OCI-LY3 (cell line): Measurements from ENCODE around the gene KLC3.
A peak's percentile ranks its signal among the peaks of the same experiment; 100 is the strongest.

Source experiments
- H2AFZ ChIP-seq: fragments of 200-600, 300-600 bp; shearing (Covaris generic); 2 replicates; pipeline ENCODE4 v1.6.0; 2014; ENCODE audit warnings: antibody characterized with exemption, low read depth, low read length
- H3K27ac ChIP-seq: fragments of 200-600, 300-600 bp; sonication (generic); 2 replicates; pipeline ENCODE4 v1.5.1; 2014; ENCODE audit warnings: mild to moderate bottlenecking, low read length, moderate library complexity, mixed read lengths
- H3K27me3 ChIP-seq: fragments of 200-600, 300-600 bp; sonication (generic); 2 replicates; pipeline ENCODE4 v1.6.1; 2014; ENCODE audit warnings: low read depth, low read length, mixed read lengths
- H3K36me3 ChIP-seq: fragments of 200-600, 300-600 bp; sonication (generic); replicated peaks from 2 replicates; pipeline ENCODE3; 2014; ENCODE audit warnings: low read depth, low read length, mixed read lengths
- H3K4me1 ChIP-seq: fragments of 300-600, 200-600 bp; sonication (generic); 2 replicates; pipeline ENCODE4 v1.6.1; 2014; ENCODE audit warnings: low read length, mixed read lengths
- H3K4me2 ChIP-seq: fragments of 200-600, 300-600 bp; sonication (generic); 2 replicates; pipeline ENCODE4 v1.6.1; 2014; ENCODE audit warnings: low read length, mixed read lengths
- H3K4me3 ChIP-seq: fragments of 300-600, 200-600 bp; sonication (generic); 2 replicates; pipeline ENCODE4 v1.5.1; 2014; ENCODE audit warnings: antibody characterized with exemption, mild to moderate bottlenecking, low read length, moderate library complexity
- H3K79me2 ChIP-seq: fragments of 300-600, 200-600 bp; shearing (Covaris generic); 2 replicates; pipeline ENCODE4 v1.6.1; 2014; ENCODE audit warnings: mild to moderate bottlenecking, low read length, mixed read lengths
- H3K9ac ChIP-seq: fragments of 300-600, 200-600 bp; shearing (Covaris generic); 2 replicates; pipeline ENCODE4 v1.6.0; 2014; ENCODE audit warnings: mild to moderate bottlenecking, low read length, moderate library complexity
- H3K9me3 ChIP-seq: fragments of 200-600, 300-600 bp; shearing (Covaris generic); 2 replicates; pipeline ENCODE4 v1.6.1; 2014; ENCODE audit warnings: low read length, mixed read lengths; ENCODE audit not compliant: insufficient read depth
- H4K20me1 ChIP-seq: fragments of 200-600, 300-600 bp; sonication (generic); 2 replicates; pipeline ENCODE4 v1.6.1; 2016; ENCODE audit warnings: low read length, mixed read lengths; ENCODE audit not compliant: insufficient read depth
- CTCF ChIP-seq: fragments of 200-600, 300-600 bp; sonication (generic); IDR thresholded peaks from 2 replicates; pipeline ENCODE4 v1.5.1; 2014; ENCODE audit warnings: antibody characterized with exemption, low read length, low read depth
- EZH2phosphoT487 ChIP-seq: fragments of 200-600 bp; shearing (Covaris generic); IDR thresholded peaks from 2 replicates; pipeline ENCODE4 v1.6.1; 2018; ENCODE audit warnings: antibody characterized with exemption, mixed run types, low read depth

Gene KLC3

GRCh38 chr19:45322744-45323281 lies 17.7 kb upstream of the KLC3 start, which contains the start of gene CKM:
TSS of gene CKM (minus strand) at chr19:45322875. CDS start at chr19:45319713, 3,162 bp downstream.
- Histone ChIP-seq H3K27me3 (peaks cover 1% of the 10 kb centered on the region; the same call in 1 of the 2 replicates), H3K79me2 (no peaks in the 10 kb centered on the region), H3K27ac (no peak within 1 kb of the TSS), H2AFZ (no peak within 1 kb of the TSS), H3K9ac (no peak within 1 kb of the TSS), H4K20me1 (no peaks in the 10 kb centered on the region), H3K4me3 (peak within 1 kb of the TSS; percentile 10; the same call in 1 of the 2 replicates), H3K4me2 (peak within 1 kb of the TSS; percentile 28; the same call in 1 of the 2 replicates), H3K4me1 (peaks cover 4% of the 10 kb centered on the region; the same call in 1 of the 2 replicates), H3K36me3 (no peaks in the 10 kb centered on the region), H3K9me3 (no peaks in the 10 kb centered on the region)
- no peak for TF ChIP-seq CTCF
- TF ChIP-seq EZH2phosphoT487: no peak

- H3K27me3 ChIP-seq: no peaks in the 10 kb centered on the region
- H3K79me2 ChIP-seq: no peaks in the 10 kb centered on the region
- H3K27ac ChIP-seq: no peak overlapping the region
- no peaks in the 10 kb centered on the region for H4K20me1 ChIP-seq
- H3K9ac ChIP-seq: no peak overlapping the region
- H2AFZ ChIP-seq: peak overlapping the region; percentile 49; the same call in 1 of the 2 replicates
- peak overlapping the region; percentile 10; the same call in 1 of the 2 replicates for H3K4me3 ChIP-seq
- H3K9me3 ChIP-seq: no peaks in the 10 kb centered on the region
- H3K4me1 ChIP-seq: peaks cover 4% of the 10 kb centered on the region; the same call in 1 of the 2 replicates
- H3K36me3 ChIP-seq: no peaks in the 10 kb centered on the region
- H3K4me2 ChIP-seq: peak overlapping the region; percentile 28; the same call in 1 of the 2 replicates
- TF ChIP-seq CTCF (no peak), EZH2phosphoT487 (no peak)
Measured at GRCh38 chr19:45323671-45324081, 16.9 kb upstream of the KLC3 start.

GRCh38 chr19:45324349-45324907 lies 16.1 kb upstream of the KLC3 start:
- H3K27me3 ChIP-seq: no peaks in the 10 kb centered on the region
- H3K4me1 ChIP-seq: peaks cover 4% of the 10 kb centered on the region; the same call in 1 of the 2 replicates
- H3K36me3 ChIP-seq: no peaks in the 10 kb centered on the region
- TF ChIP-seq EZH2phosphoT487 (no peak), CTCF (no peak)
- H3K79me2 ChIP-seq: no peaks in the 10 kb centered on the region
- H3K27ac ChIP-seq: no peak overlapping the region
- H3K4me3 ChIP-seq: no peak overlapping the region
- H3K9ac ChIP-seq: no peak overlapping the region
- peak overlapping the region; percentile 28; the same call in 1 of the 2 replicates for H3K4me2 ChIP-seq
- H2AFZ ChIP-seq: peak overlapping the region; percentile 49; the same call in 1 of the 2 replicates
- no peaks in the 10 kb centered on the region for H4K20me1 ChIP-seq
- H3K9me3 ChIP-seq: no peaks in the 10 kb centered on the region

GRCh38 chr19:45327404-45328143 lies 13.0 kb upstream of the KLC3 start:
- Histone ChIP-seq H3K9ac (no peak overlapping the region), H3K4me3 (no peak overlapping the region), H3K36me3 (no peaks in the 10 kb centered on the region), H4K20me1 (no peaks in the 10 kb centered on the region), H3K4me1 (peaks cover 4% of the 10 kb centered on the region; the same call in 1 of the 2 replicates), H2AFZ (no peak overlapping the region), H3K9me3 (no peaks in the 10 kb centered on the region), H3K27ac (no peak overlapping the region), H3K27me3 (no peaks in the 10 kb centered on the region), H3K4me2 (no peak overlapping the region), H3K79me2 (no peaks in the 10 kb centered on the region)
- TF ChIP-seq CTCF (no peak), EZH2phosphoT487 (no peak)
